Body of pancreas (tissue), 4 donors: ENCODE results near the gene INSIG2. TPM values are rescaled to one million over a fixed set of nuclear protein-coding genes. Genes with fewer than 3 reads are reported as not detected.
"Not testable (repeated sequence)": the region's sequence is repeated elsewhere in the genome, so short reads cannot be mapped to it uniquely, and the experiment has no call there.

ENCODE experiments used
- ATAC-seq: fragments of 150-250 bp; one replicate; pipeline ENCODE4 v1.9.1; 2016
- DNase-seq, 4 donors: peaks; one replicate each; pipeline ENCODE4 v3.0.0-alpha.2; 2019
- H3K27ac ChIP-seq, 4 donors: fragments of 200-600 bp; sonication (generic); 1 replicate in 3 of 4; 2 replicates in 1 of 4; pipeline versions ENCODE4 v1.5.1 to v1.6.1; 2016 to 2019; ENCODE audit warnings: mild to moderate bottlenecking in 1 of 4, mixed read lengths in 1 of 4, moderate library complexity in 1 of 4
- H3K27me3 ChIP-seq, 2 donors: fragments of 200-600 bp; sonication (generic); one replicate each; pipeline ENCODE4 v1.6.0; 2016; ENCODE audit warnings: mild to moderate bottlenecking in 1 of 2
- H3K36me3 ChIP-seq, 2 donors: fragments of 200-600 bp; sonication (generic); replicated peaks in 1 of 2; 2 replicates each; pipeline ENCODE4 v1.5.1; 2016; ENCODE audit warnings: low read depth in 2 of 2; ENCODE audit not compliant: insufficient read depth in 1 of 2
- H3K4me1 ChIP-seq: fragments of 200-600 bp; sonication (generic); one replicate; pipeline ENCODE4 v1.6.0; 2016
- H3K4me3 ChIP-seq, 2 donors: fragments of 200-600 bp; sonication (generic); 1 replicate in 1 of 2; 2 replicates in 1 of 2; pipeline ENCODE4 v1.5.1; 2016 to 2019
- H3K9me3 ChIP-seq, 3 donors: fragments of 200-600 bp; sonication (generic); 1 replicate in 2 of 3; 2 replicates in 1 of 3; pipeline ENCODE4 v1.5.1; 2016
- POLR2A ChIP-seq, 3 donors: fragments of 450-650 bp; IDR thresholded peaks; one replicate each; pipeline ENCODE4 v1.6.1; 2016; ENCODE audit warnings: antibody characterized with exemption in 3 of 3, mild to moderate bottlenecking in 2 of 3
- WGBS, 2 donors: methylation state at CpG; one replicate each; pipeline ENCODE4 v1.1.5; 2017; 5-methylcytosine and 5-hydroxymethylcytosine counted together
- intact Hi-C: fragments of 100-400 bp; cut with DNase I; formaldehyde crosslinking; loops from one replicate; pipeline ENCODE4 v1.15.1; 2023
- total RNA-seq, 2 donors: library from RNA; depleted of rRNA; stranded (reverse); fragments of >200 nt; gene quantifications; one replicate each; pipeline ENCODE4 v1.1.0, GENCODE V29; 2016
- TF ChIP-seq, protein P1 (sequence below), 7 experiments: fragments of 450-650 bp in 4 of 7; fragments of 200-600 bp in 3 of 7; sonication (generic) in 3 of 7; IDR thresholded peaks; one replicate each; pipeline ENCODE4 v1.5.1; 2016 to 2019; ENCODE audit warnings: antibody characterized with exemption in 7 of 7

INSIG2 gene
- total RNA-seq, 2 donors from 2014 or later = 3.6 to 25.4 TPM

DNA sequence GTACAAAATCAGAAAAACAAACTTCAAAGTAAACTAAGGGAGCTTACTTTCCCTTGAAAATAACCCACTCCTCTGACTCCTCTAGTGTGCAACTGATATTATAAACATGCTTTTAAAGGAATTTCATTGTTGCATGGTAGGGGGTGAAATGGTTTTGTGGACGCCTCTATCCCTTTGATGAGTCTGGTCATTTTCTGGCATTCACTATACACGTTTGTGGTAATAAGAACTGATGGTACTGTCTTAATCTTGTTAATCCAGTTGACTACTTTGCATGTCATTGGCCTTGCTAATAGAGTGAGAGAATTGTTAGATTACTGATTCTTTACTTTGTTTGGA lies 2.8 kb downstream of the INSIG2 start:
- DNase-seq = no peak
- WGBS, 2 donors = 30 to 46% methylated on average over 2 of the region's 2 CpGs
- peaks cover 51% of the 10 kb centered on the region for H3K4me1 ChIP-seq
- H3K27ac ChIP-seq = peak overlapping the region in 1 of 4 donors; percentile 92
- TF ChIP-seq, protein P1, sequence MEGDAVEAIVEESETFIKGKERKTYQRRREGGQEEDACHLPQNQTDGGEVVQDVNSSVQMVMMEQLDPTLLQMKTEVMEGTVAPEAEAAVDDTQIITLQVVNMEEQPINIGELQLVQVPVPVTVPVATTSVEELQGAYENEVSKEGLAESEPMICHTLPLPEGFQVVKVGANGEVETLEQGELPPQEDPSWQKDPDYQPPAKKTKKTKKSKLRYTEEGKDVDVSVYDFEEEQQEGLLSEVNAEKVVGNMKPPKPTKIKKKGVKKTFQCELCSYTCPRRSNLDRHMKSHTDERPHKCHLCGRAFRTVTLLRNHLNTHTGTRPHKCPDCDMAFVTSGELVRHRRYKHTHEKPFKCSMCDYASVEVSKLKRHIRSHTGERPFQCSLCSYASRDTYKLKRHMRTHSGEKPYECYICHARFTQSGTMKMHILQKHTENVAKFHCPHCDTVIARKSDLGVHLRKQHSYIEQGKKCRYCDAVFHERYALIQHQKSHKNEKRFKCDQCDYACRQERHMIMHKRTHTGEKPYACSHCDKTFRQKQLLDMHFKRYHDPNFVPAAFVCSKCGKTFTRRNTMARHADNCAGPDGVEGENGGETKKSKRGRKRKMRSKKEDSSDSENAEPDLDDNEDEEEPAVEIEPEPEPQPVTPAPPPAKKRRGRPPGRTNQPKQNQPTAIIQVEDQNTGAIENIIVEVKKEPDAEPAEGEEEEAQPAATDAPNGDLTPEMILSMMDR (IDR thresholded peaks at IDR 0.05) = no peak
- H3K36me3 ChIP-seq = no peaks in the 10 kb centered on the region
- no peak overlapping the region for H3K4me3 ChIP-seq
- no peaks in the 10 kb centered on the region for H3K27me3 ChIP-seq
- intact Hi-C loops = no loop called here
- no peaks in the 10 kb centered on the region for H3K9me3 ChIP-seq
- no peak for ATAC-seq

GRCh38 chr2:118091631-118092030 lies 3.4 kb downstream of the INSIG2 start:
- Histone ChIP-seq H3K27me3 (no peaks in the 10 kb centered on the region), H3K9me3 (no peaks in the 10 kb centered on the region), H3K27ac (no peak overlapping the region), H3K36me3 (no peaks in the 10 kb centered on the region), H3K4me1 (peaks cover 45% of the 10 kb centered on the region), H3K4me3 (no peak overlapping the region)
- 10 to 27% methylated on average over 1 of the region's 1 CpG for WGBS, 2 donors
- DNase-seq (no peak), ATAC-seq (no peak)
- TF ChIP-seq, protein P1 (IDR thresholded peaks at IDR 0.05) = no peak
- no peak for TF ChIP-seq POLR2A (IDR thresholded peaks at IDR 0.05)
- intact Hi-C loops = no loop called here

- not testable (repeated sequence) for DNase-seq, H3K4me3 ChIP-seq
Measured at GRCh38 chr2:118094102-118094501, 5.8 kb downstream of the INSIG2 start.

GRCh38 chr2:118094503-118094902 lies 6.2 kb downstream of the INSIG2 start:
- DNase-seq (no peak), ATAC-seq (no peak)
- H3K9me3 ChIP-seq = no peaks in the 10 kb centered on the region
- 42 to 50% methylated on average over 2 of the region's 2 CpGs for WGBS, 2 donors
- no peak overlapping the region for H3K4me3 ChIP-seq
- no peak overlapping the region for H3K27ac ChIP-seq
- TF ChIP-seq, protein P1 (IDR thresholded peaks at IDR 0.05) = no peak
- TF ChIP-seq POLR2A (IDR thresholded peaks at IDR 0.05) = no peak
- peaks cover 32% of the 10 kb centered on the region for H3K4me1 ChIP-seq
- intact Hi-C loops = no loop called here
- H3K36me3 ChIP-seq = peaks cover 0 to 2% of the 10 kb centered on the region in 2 donors
- H3K27me3 ChIP-seq = no peaks in the 10 kb centered on the region

More at GRCh38 chr2:118094102-118094501, 5.8 kb downstream of the INSIG2 start:
- H3K36me3 ChIP-seq, H3K27me3 ChIP-seq, H3K9me3 ChIP-seq, intact Hi-C loops, ATAC-seq, H3K27ac ChIP-seq: not testable (repeated sequence)
- peaks cover 32% of the 10 kb centered on the region for H3K4me1 ChIP-seq

- intact Hi-C loops = no loop called here
- WGBS, 2 donors = 72 to 78% methylated on average over 5 of the region's 5 CpGs
- no peak overlapping the region for H3K4me3 ChIP-seq
- H3K4me1 ChIP-seq = peaks cover 21% of the 10 kb centered on the region
- peaks cover 0 to 2% of the 10 kb centered on the region in 2 donors for H3K36me3 ChIP-seq
- no peaks in the 10 kb centered on the region for H3K27me3 ChIP-seq
- H3K9me3 ChIP-seq = no peaks in the 10 kb centered on the region
- H3K27ac ChIP-seq = no peak overlapping the region
- DNase-seq = no peak
- TF ChIP-seq, protein P1 (IDR thresholded peaks at IDR 0.05) = no peak
- no peak for TF ChIP-seq POLR2A (IDR thresholded peaks at IDR 0.05)
- no peak for ATAC-seq
Measured at GRCh38 chr2:118095610-118096009, 7.3 kb downstream of the INSIG2 start.
